NCI-H1417 treated with DMSO at 0.1 percent for 48 hours (cell line): ENCODE measurements around the gene USP9X.
"Not testable (repeated sequence)": the region's sequence is repeated elsewhere in the genome, so short reads cannot be mapped to it uniquely, and the experiment has no call there.

Source experiments
- DNase-seq: peaks from one replicate; lab custom pipeline; 2025; lab: John Stamatoyannopoulos, UW

The USP9X gene

GRCh38 chrX:41186946-41187345, 101.7 kb downstream of the USP9X start:
- DNase-seq = not testable (repeated sequence)

- no peak for DNase-seq
Measured at GRCh38 chrX:41189156-41189555, 103.9 kb downstream of the USP9X start.

GRCh38 chrX:41192880-41193279, 107.6 kb downstream of the USP9X start:
- no peak for DNase-seq

GRCh38 chrX:41198410-41198809, 113.2 kb downstream of the USP9X start:
- DNase-seq = no peak

- DNase-seq = no peak
Measured at GRCh38 chrX:41200785-41201184, 115.5 kb downstream of the USP9X start.

- no peak for DNase-seq
Measured at GRCh38 chrX:41209853-41210252, 124.6 kb downstream of the USP9X start.

GRCh38 chrX:41224605-41225004, 139.4 kb downstream of the USP9X start:
- DNase-seq = no peak

- no peak for DNase-seq
Measured at GRCh38 chrX:41233988-41234387, 148.7 kb downstream of the USP9X start.

GRCh38 chrX:41234471-41234870, 149.2 kb downstream of the USP9X start:
- DNase-seq = not testable (repeated sequence)

GRCh38 chrX:41234962-41235361, 149.7 kb downstream of the USP9X start:
- DNase-seq = no peak

GRCh38 chrX:41236629-41237028, 151.4 kb downstream of the USP9X start:
- DNase-seq = no peak

GRCh38 chrX:41240509-41240908, 155.3 kb downstream of the USP9X start:
- DNase-seq = no peak

- no peak for DNase-seq
Measured at GRCh38 chrX:41241962-41242361, 156.7 kb downstream of the USP9X start.

GRCh38 chrX:41245641-41246040, 160.4 kb downstream of the USP9X start:
- DNase-seq = no peak

GRCh38 chrX:41250867-41251266, 165.6 kb downstream of the USP9X start:
- DNase-seq = no peak

- DNase-seq = no peak
Measured at GRCh38 chrX:41257801-41258200, 172.6 kb downstream of the USP9X start.

- DNase-seq = no peak
Measured at GRCh38 chrX:41258226-41258625, 173.0 kb downstream of the USP9X start.

- no peak for DNase-seq
Measured at GRCh38 chrX:41258871-41259270, 173.6 kb downstream of the USP9X start.

GRCh38 chrX:41259516-41259915, 174.3 kb downstream of the USP9X start:
- no peak for DNase-seq

- no peak for DNase-seq
Measured at GRCh38 chrX:41265615-41266014, 180.4 kb downstream of the USP9X start.

- no peak for DNase-seq
Measured at GRCh38 chrX:41273638-41274037, 188.4 kb downstream of the USP9X start.

- peak; percentile 35 for DNase-seq
Measured at GRCh38 chrX:41275661-41276609, 190.7 kb downstream of the USP9X start.

- no peak for DNase-seq
Measured at GRCh38 chrX:41276661-41277506, 191.6 kb downstream of the USP9X start.
